Endothelial cell of umbilical vein (primary cell): ENCODE data around the gene VCL. TPM values are rescaled to one million over a fixed set of nuclear protein-coding genes. Genes with fewer than 3 reads are reported as not detected.

Experiments
- BruUV-seq: library from RNA; stranded (reverse); fragments of 400-500 nt; replicated peaks from 2 replicates; lab custom pipeline; 2021; lab: Mats Ljungman, UMichigan
- CTCF ChIA-PET: fragments of 300-600, 350-600 bp; sonication (Branson Sonifier 250); formaldehyde crosslinking; loops from one replicate; lab custom pipeline; 2021; ENCODE audit warnings: antibody characterized with exemption, inconsistent platforms; lab: Charles Lee
- POLR2A ChIA-PET: fragments of 300-600, 350-600 bp; sonication (Branson Sonifier 250); formaldehyde crosslinking; loops from one replicate; lab custom pipeline; 2021; ENCODE audit warnings: antibody characterized with exemption, inconsistent platforms; lab: Charles Lee
- DNase-seq: peaks from one replicate; pipeline ENCODE4 v3.0.0-alpha.2; 2011; ENCODE audit warnings: low read depth, low spot score
- FAIRE-seq: peaks from 2 replicates; lab custom pipeline; 2011; peaks lifted over from hg19 to GRCh38; lab: Jason Lieb, UNC
- H2AFZ ChIP-seq: 2 replicates; pipeline ENCODE4 v1.6.0; 2012; ENCODE audit warnings: low read depth, low read length, control low read depth, inconsistent platforms
- H3K27ac ChIP-seq: 2 replicates; pipeline ENCODE4 v1.5.1; 2011; ENCODE audit warnings: low read depth, mild to moderate bottlenecking, control low read depth, low read length, moderate library complexity; ENCODE audit not compliant: insufficient read depth
- H3K27me3 ChIP-seq, 2 experiments: 2 replicates each; pipeline versions ENCODE4 v1.6.0 to v1.6.1; 2011; ENCODE audit warnings: low read length in 2 of 2, mixed read lengths in 1 of 2; ENCODE audit not compliant: control insufficient read depth in 2 of 2, insufficient read depth in 2 of 2
- H3K36me3 ChIP-seq, 2 experiments: 2 replicates in 1 of 2; 3 replicates in 1 of 2; pipeline ENCODE4 v1.5.1; 2011; ENCODE audit warnings: low read length in 2 of 2, mild to moderate bottlenecking in 1 of 2, moderate library complexity in 1 of 2; ENCODE audit not compliant: control insufficient read depth in 2 of 2, insufficient read depth in 2 of 2; ENCODE audit errors: extremely low read depth in 1 of 2
- H3K4me1 ChIP-seq: 3 replicates; pipeline ENCODE4 v1.5.1; 2011; ENCODE audit warnings: mild to moderate bottlenecking, low read length; ENCODE audit not compliant: control insufficient read depth, insufficient read depth; ENCODE audit errors: extremely low read depth
- H3K4me2 ChIP-seq: 2 replicates; pipeline ENCODE4 v1.6.1; 2011; ENCODE audit warnings: low read length, control low read depth, mixed read lengths; ENCODE audit not compliant: insufficient read depth
- H3K4me3 ChIP-seq, 3 experiments: fragments of 200-600 bp in 1 of 3; sonication (generic), shearing (Covaris generic) in 1 of 3; replicated peaks in 1 of 3; 2 replicates each; pipeline ENCODE4 v1.5.1; 2011 to 2016; ENCODE audit warnings: control low read depth in 3 of 3, low read length in 3 of 3, mild to moderate bottlenecking in 2 of 3, inconsistent platforms in 1 of 3, low read depth in 1 of 3, moderate library complexity in 1 of 3; ENCODE audit not compliant: insufficient read depth in 1 of 3
- H3K79me2 ChIP-seq: 2 replicates; pipeline ENCODE4 v1.6.0; 2012; ENCODE audit warnings: low read length, inconsistent platforms; ENCODE audit not compliant: control insufficient read depth, insufficient read depth
- H3K9ac ChIP-seq: replicated peaks from 2 replicates; pipeline ENCODE3; 2011; ENCODE audit warnings: low read length, control low read depth; ENCODE audit not compliant: insufficient read depth; ENCODE audit errors: extremely low read depth
- H3K9me1 ChIP-seq: replicated peaks from 3 replicates; pipeline ENCODE4 v1.6.0; 2011; ENCODE audit warnings: mild to moderate bottlenecking, low read length; ENCODE audit not compliant: control insufficient read depth, insufficient read depth; ENCODE audit errors: extremely low read depth
- H3K9me3 ChIP-seq: replicated peaks from 2 replicates; pipeline ENCODE4 v1.5.1; 2012; ENCODE audit warnings: low read length, inconsistent platforms; ENCODE audit not compliant: control insufficient read depth, insufficient read depth
- H4K20me1 ChIP-seq: replicated peaks from 2 replicates; pipeline ENCODE3; 2011; ENCODE audit warnings: mild to moderate bottlenecking, low read length; ENCODE audit not compliant: control insufficient read depth, insufficient read depth; ENCODE audit errors: extremely low read depth
- EZH2 ChIP-seq: IDR thresholded peaks from 2 replicates; pipeline ENCODE4 v1.6.1; 2012; ENCODE audit warnings: borderline replicate concordance, low read depth, mild to moderate bottlenecking, moderate library complexity, low read length, inconsistent platforms; ENCODE audit not compliant: severe bottlenecking
- FOS ChIP-seq: IDR thresholded peaks from 2 replicates; pipeline ENCODE4 v1.6.1; 2011; ENCODE audit warnings: mild to moderate bottlenecking, low read length, moderate library complexity, borderline replicate concordance; ENCODE audit not compliant: insufficient read depth
- GATA2 ChIP-seq: IDR thresholded peaks from 2 replicates; pipeline ENCODE4 v1.7.0; 2011; ENCODE audit warnings: low read depth, mild to moderate bottlenecking, moderate library complexity, mixed read lengths, low read length; ENCODE audit not compliant: insufficient read length, insufficient read depth
- JUN ChIP-seq: IDR thresholded peaks from 2 replicates; pipeline ENCODE4 v1.6.1; 2011; ENCODE audit warnings: borderline replicate concordance, low read depth; ENCODE audit not compliant: insufficient read length, insufficient read depth
- MYC ChIP-seq: IDR thresholded peaks from one replicate; pipeline ENCODE4 v1.6.1; 2011; ENCODE audit warnings: mild to moderate bottlenecking, low read depth, low read length
- POLR2A ChIP-seq: IDR thresholded peaks from 2 replicates; pipeline ENCODE4 v1.6.1; 2012; ENCODE audit warnings: low read depth, mild to moderate bottlenecking, control low read depth, low read length
- POLR2AphosphoS5 ChIP-seq: IDR thresholded peaks from 2 replicates; pipeline ENCODE4 v1.6.1; 2012; ENCODE audit warnings: low read depth, mild to moderate bottlenecking, control low read depth, low read length, moderate library complexity; ENCODE audit not compliant: insufficient read depth
- dilution Hi-C: fragments of 300-500 bp; cut with MboI; formaldehyde crosslinking; loops from one replicate; pipeline ENCODE4 v1.15.0; 2019; ENCODE audit warnings: low sequenced_read_pairs; ENCODE audit not compliant: extremely low pct_ligation_motif_present
- intact Hi-C: fragments of 100-400 bp; cut with micrococcal nuclease; formaldehyde crosslinking; loops from one replicate; pipeline ENCODE4 v1.10.0; 2022
- polyA plus RNA-seq, 4 experiments: library from polyadenylated mRNA; depleted of rRNA in 3 of 4; stranded (reverse) in 3 of 4; unstranded in 1 of 4; fragments of >200 nt; gene quantifications; 2 replicates each; pipeline versions ENCODE4 v1.2.1 to v1.2.3, GENCODE V29; 2011 to 2012; ENCODE audit warnings: missing spikeins in 1 of 4
- total RNA-seq: library from RNA; stranded (reverse); gene quantifications from 2 replicates; pipeline ENCODE4 v1.2.3, GENCODE V29; 2021
- TF ChIP-seq, protein P1 (sequence below), 2 donors: IDR thresholded peaks; 1 replicate in 1 of 2; 2 replicates in 1 of 2; pipeline ENCODE4 v1.5.1; 2011; ENCODE audit warnings: low read length in 2 of 2, mild to moderate bottlenecking in 2 of 2, moderate library complexity in 2 of 2, control low read depth in 1 of 2, inconsistent platforms in 1 of 2, low read depth in 1 of 2; ENCODE audit not compliant: insufficient read depth in 1 of 2; ENCODE audit errors: extremely low read depth in 1 of 2
- TF ChIP-seq, protein P2 (sequence below): IDR thresholded peaks from 2 replicates; pipeline ENCODE4 v1.6.1; 2011; ENCODE audit not compliant: insufficient read depth, insufficient read length

VCL gene
- total and polyA plus RNA-seq, 2 donors (not counting 3 experiments of a cell fraction or from before 2014, with no cell fraction given) = 95.4 to 231 TPM

DNA sequence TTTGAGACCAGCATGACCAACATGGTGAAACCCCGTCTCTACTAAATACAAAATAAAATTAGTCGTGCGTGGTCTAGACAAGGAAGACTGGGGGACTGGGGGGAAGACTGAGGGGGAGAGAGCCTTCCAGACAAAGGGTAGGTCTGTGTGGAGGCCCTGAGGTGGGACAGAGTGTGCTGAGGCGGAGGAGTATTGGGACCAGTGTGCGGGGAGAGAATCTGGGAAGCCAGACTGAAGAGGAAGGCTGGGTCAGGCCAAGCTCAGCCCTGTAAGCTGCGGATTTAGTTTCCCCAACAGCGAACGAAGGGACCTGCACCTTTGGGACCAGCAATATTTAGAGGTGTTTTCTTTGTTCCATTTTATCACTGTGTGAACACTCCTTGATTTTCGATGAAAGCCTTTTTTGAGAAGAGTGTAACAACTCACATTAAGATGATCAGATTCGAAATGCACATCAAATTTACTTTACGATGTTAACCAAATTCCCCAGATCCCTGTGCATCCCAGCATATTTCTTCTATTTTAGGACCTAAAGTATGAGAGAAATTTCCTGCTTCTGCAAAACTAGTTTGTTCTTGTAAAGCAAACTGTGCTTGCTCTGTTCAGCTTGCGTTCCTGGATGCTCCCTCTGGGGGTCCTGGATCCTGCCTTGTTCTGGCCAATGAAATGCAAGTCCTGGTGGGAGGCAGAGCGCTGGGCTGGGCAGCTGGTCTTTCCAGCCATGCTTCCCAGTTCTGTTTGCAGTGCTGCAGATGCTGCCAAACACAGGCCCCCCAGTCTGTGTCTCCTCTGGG, 47.6 kb upstream of the VCL start:
- Histone ChIP-seq H3K9ac (no peak overlapping the region), H3K79me2 (no peaks in the 10 kb centered on the region), H2AFZ (no peak overlapping the region), H3K4me2 (no peak overlapping the region), H3K27me3 (no peaks in the 10 kb centered on the region), H3K9me3 (no peaks in the 10 kb centered on the region), H3K9me1 (no peaks in the 10 kb centered on the region), H4K20me1 (no peaks in the 10 kb centered on the region), H3K4me1 (no peaks in the 10 kb centered on the region), H3K36me3 (no peaks in the 10 kb centered on the region), H3K4me3 (no peak overlapping the region), H3K27ac (no peak overlapping the region)
- BruUV-seq = no TSS peak
- DNase-seq (no peak), FAIRE-seq (no peak)
- intact Hi-C loops (no loop called here), dilution Hi-C loops (no loop called here)
- ChIA-PET POLR2A (no interaction called here), CTCF (interaction anchor here (1.1 kb wide), 1 partner anchor 10 kb away, joined by 3 read pairs; no protein-coding TSS in a partner anchor)
- TF ChIP-seq, protein P1, sequence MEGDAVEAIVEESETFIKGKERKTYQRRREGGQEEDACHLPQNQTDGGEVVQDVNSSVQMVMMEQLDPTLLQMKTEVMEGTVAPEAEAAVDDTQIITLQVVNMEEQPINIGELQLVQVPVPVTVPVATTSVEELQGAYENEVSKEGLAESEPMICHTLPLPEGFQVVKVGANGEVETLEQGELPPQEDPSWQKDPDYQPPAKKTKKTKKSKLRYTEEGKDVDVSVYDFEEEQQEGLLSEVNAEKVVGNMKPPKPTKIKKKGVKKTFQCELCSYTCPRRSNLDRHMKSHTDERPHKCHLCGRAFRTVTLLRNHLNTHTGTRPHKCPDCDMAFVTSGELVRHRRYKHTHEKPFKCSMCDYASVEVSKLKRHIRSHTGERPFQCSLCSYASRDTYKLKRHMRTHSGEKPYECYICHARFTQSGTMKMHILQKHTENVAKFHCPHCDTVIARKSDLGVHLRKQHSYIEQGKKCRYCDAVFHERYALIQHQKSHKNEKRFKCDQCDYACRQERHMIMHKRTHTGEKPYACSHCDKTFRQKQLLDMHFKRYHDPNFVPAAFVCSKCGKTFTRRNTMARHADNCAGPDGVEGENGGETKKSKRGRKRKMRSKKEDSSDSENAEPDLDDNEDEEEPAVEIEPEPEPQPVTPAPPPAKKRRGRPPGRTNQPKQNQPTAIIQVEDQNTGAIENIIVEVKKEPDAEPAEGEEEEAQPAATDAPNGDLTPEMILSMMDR (IDR thresholded peaks at IDR 0.05; ENCODE audit: extremely low read depth in 1 of 2, insufficient read depth in 1 of 2, low read depth in 1 of 2, low read length in 2 of 2) = no peak

DNA sequence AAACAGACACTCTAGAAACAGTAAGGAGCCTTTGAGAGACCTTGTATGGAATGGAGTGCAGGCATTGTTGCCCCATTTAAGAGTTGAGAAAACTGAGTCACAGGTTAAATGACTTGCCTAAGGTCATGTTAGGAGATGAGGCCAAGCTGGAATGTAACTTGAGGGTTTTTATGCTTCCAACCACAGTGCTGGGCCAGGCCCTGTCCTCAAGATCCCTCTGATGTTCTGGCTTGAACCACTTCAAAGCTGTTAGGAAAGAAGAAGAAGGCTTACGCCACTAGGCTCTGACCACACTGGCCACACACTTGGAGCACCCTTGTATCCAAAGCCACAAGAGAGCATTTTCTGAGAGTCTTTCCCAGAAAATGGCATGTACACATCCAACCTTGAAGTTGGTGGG, 44.3 kb upstream of the VCL start:
- BruUV-seq = no TSS peak
- POLR2A ChIA-PET = no interaction called here

More for the DNA sequence above, 44.3 kb upstream of the VCL start:
- intact Hi-C loops (no loop called here), dilution Hi-C loops (no loop called here)
- Histone ChIP-seq H3K9me3 (no peaks in the 10 kb centered on the region), H2AFZ (no peak overlapping the region), H3K4me3 (no peak overlapping the region), H3K4me2 (no peak overlapping the region), H3K27me3 (no peaks in the 10 kb centered on the region), H3K27ac (no peak overlapping the region), H3K36me3 (no peaks in the 10 kb centered on the region), H3K79me2 (no peaks in the 10 kb centered on the region), H4K20me1 (no peaks in the 10 kb centered on the region), H3K9me1 (no peaks in the 10 kb centered on the region), H3K9ac (no peak overlapping the region), H3K4me1 (peaks cover 10% of the 10 kb centered on the region)
- CTCF ChIA-PET = interaction anchor here (0.9 to 2.6 kb wide), 3 partner anchors 8 to 68 kb away, joined by 3 to 9 read pairs (median 8); no protein-coding TSS in a partner anchor
- FAIRE-seq (no peak), DNase-seq (no peak)
- TF ChIP-seq POLR2AphosphoS5 (no peak), POLR2A (no peak), GATA2 (no peak), FOS (no peak), MYC (no peak), EZH2 (no peak), JUN (no peak)
- TF ChIP-seq, protein P2, sequence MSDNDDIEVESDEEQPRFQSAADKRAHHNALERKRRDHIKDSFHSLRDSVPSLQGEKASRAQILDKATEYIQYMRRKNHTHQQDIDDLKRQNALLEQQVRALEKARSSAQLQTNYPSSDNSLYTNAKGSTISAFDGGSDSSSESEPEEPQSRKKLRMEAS = no peak
- TF ChIP-seq, protein P1 (IDR thresholded peaks at IDR 0.05; ENCODE audit: extremely low read depth in 1 of 2, insufficient read depth in 1 of 2, low read depth in 1 of 2, low read length in 2 of 2) = no peak
